Activated B cell treated with CpG ODN at 0.5 μM for 24 hours (primary cell): ENCODE results near the gene NT5C2. TPM values are rescaled to one million over a fixed set of nuclear protein-coding genes. Genes with fewer than 3 reads are reported as not detected.

Experiments
- ATAC-seq: fragments of 200-7000 bp; cut with Tn5 transposase; one replicate; pipeline ENCODE4 v1.10.0; 2021; ENCODE audit warnings: low read depth, mild to moderate bottlenecking, moderate library complexity
- CTCF ChIA-PET: fragments of 350-600 bp; sonication (Branson Sonifier 250); formaldehyde crosslinking; loops from one replicate; lab custom pipeline; 2021; ENCODE audit warnings: antibody characterized with exemption; lab: Charles Lee
- POLR2A ChIA-PET: fragments of 350-600 bp; sonication (Branson Sonifier 250); formaldehyde crosslinking; loops from one replicate; lab custom pipeline; 2021; ENCODE audit warnings: antibody characterized with exemption; lab: Charles Lee
- DNase-seq: peaks from one replicate; pipeline ENCODE4 v3.0.0; 2022
- H3K27ac Mint-ChIP-seq: one replicate; pipeline ENCODE4 v1.8.0; 2020; ENCODE audit warnings: mixed read lengths
- H3K27me3 Mint-ChIP-seq: one replicate; pipeline ENCODE4 v1.8.0; 2021; ENCODE audit warnings: mixed read lengths
- H3K36me3 Mint-ChIP-seq: one replicate; pipeline ENCODE4 v1.8.0; 2021; ENCODE audit warnings: low read depth, mixed read lengths
- H3K4me1 Mint-ChIP-seq: one replicate; pipeline ENCODE4 v1.8.0; 2021; ENCODE audit warnings: mixed read lengths
- H3K4me3 Mint-ChIP-seq: one replicate; pipeline ENCODE4 v1.8.0; 2020; ENCODE audit warnings: mild to moderate bottlenecking, mixed read lengths
- H3K9me3 Mint-ChIP-seq: one replicate; pipeline ENCODE4 v1.8.0; 2020; ENCODE audit warnings: mixed read lengths
- CTCF ChIP-seq: fragments of 200-600 bp; IDR thresholded peaks from one replicate; pipeline ENCODE4 v1.8.0; 2022; ENCODE audit warnings: antibody characterized with exemption, mild to moderate bottlenecking
- intact Hi-C: fragments of 100-400 bp; cut with micrococcal nuclease; formaldehyde crosslinking; loops from one replicate; pipeline ENCODE4 v1.15.1; 2024
- total RNA-seq: library from RNA; stranded (reverse); gene quantifications from 2 replicates; pipeline ENCODE4 v1.2.3, GENCODE V29; 2022

NT5C2 gene
- total RNA-seq, 1 donor from 2014 or later: 60.4 TPM

- ChIA-PET CTCF (no interaction called here), POLR2A (interaction anchor here (0.5 kb wide), 1 partner anchor 82 kb away, joined by 3 read pairs; no protein-coding TSS in a partner anchor)
- Mint-ChIP-seq H3K9me3 (no peaks in the 10 kb centered on the region), H3K36me3 (peaks cover 73% of the 10 kb centered on the region), H3K4me3 (no peak overlapping the region), H3K27ac (no peak overlapping the region), H3K4me1 (peaks cover 2% of the 10 kb centered on the region), H3K27me3 (no peaks in the 10 kb centered on the region)
- intact Hi-C loops: loop anchor here (5.0 kb wide), 1 partner anchor 138 kb away; no protein-coding TSS in a partner anchor
- TF ChIP-seq CTCF: no peak
- ATAC-seq: no peak
- DNase-seq: no peak
Measured at GRCh38 chr10:103104721-103105120, 88.4 kb downstream of the NT5C2 start.

GRCh38 chr10:103103989-103104388 is 89.1 kb downstream of the NT5C2 start:
- Mint-ChIP-seq H3K4me1 (no peaks in the 10 kb centered on the region), H3K9me3 (no peaks in the 10 kb centered on the region), H3K36me3 (peaks cover 71% of the 10 kb centered on the region), H3K27ac (no peak overlapping the region), H3K4me3 (no peak overlapping the region), H3K27me3 (no peaks in the 10 kb centered on the region)
- no peak for TF ChIP-seq CTCF
- CTCF ChIA-PET: no interaction called here
- DNase-seq (no peak), ATAC-seq (no peak)
- POLR2A ChIA-PET: no interaction called here
- intact Hi-C loops: loop anchor here (5.0 kb wide), 1 partner anchor 138 kb away; no protein-coding TSS in a partner anchor

- Mint-ChIP-seq H3K4me3 (no peak overlapping the region), H3K9me3 (no peaks in the 10 kb centered on the region), H3K36me3 (peaks cover 83% of the 10 kb centered on the region), H3K4me1 (peaks cover 5% of the 10 kb centered on the region), H3K27ac (no peak overlapping the region), H3K27me3 (no peaks in the 10 kb centered on the region)
- TF ChIP-seq CTCF: no peak
- intact Hi-C loops: loop anchor here (5.0 kb wide), 1 partner anchor 140 kb away; no protein-coding TSS in a partner anchor
- ATAC-seq: no peak
- POLR2A ChIA-PET: no interaction called here
- CTCF ChIA-PET: no interaction called here
- no peak for DNase-seq
Measured at GRCh38 chr10:103102195-103102594, 90.9 kb downstream of the NT5C2 start.

- Mint-ChIP-seq H3K9me3 (no peaks in the 10 kb centered on the region), H3K36me3 (peaks cover 83% of the 10 kb centered on the region), H3K27ac (no peak overlapping the region), H3K4me3 (no peak overlapping the region), H3K4me1 (peaks cover 12% of the 10 kb centered on the region), H3K27me3 (no peaks in the 10 kb centered on the region)
- ChIA-PET CTCF (no interaction called here), POLR2A (no interaction called here)
- DNase-seq (no peak), ATAC-seq (no peak)
- intact Hi-C loops: loop anchor here (5.0 kb wide), 1 partner anchor 142 kb away; no protein-coding TSS in a partner anchor
- TF ChIP-seq CTCF: no peak
Measured at GRCh38 chr10:103100620-103101019, 92.5 kb downstream of the NT5C2 start.

- TF ChIP-seq CTCF: no peak
- Mint-ChIP-seq H3K4me1 (peaks cover 14% of the 10 kb centered on the region), H3K36me3 (peaks cover 78% of the 10 kb centered on the region), H3K27ac (no peak overlapping the region), H3K27me3 (no peaks in the 10 kb centered on the region), H3K9me3 (no peaks in the 10 kb centered on the region), H3K4me3 (no peak overlapping the region)
- intact Hi-C loops: no loop called here
- POLR2A ChIA-PET: no interaction called here
- DNase-seq: no peak
- CTCF ChIA-PET: interaction anchor here (1.5 kb wide), 1 partner anchor 146 kb away, joined by 5 read pairs; no protein-coding TSS in a partner anchor
- ATAC-seq: no peak
Measured at GRCh38 chr10:103098240-103098639, 94.8 kb downstream of the NT5C2 start.
